OCI-LY1 (cell line): ENCODE measurements around the gene RPS6KA3.

Experiments used
- EZH2 ChIP-seq: fragments of 200-600 bp; sonication (generic), shearing (Covaris generic); IDR thresholded peaks from 2 replicates; pipeline ENCODE4 v1.8.0; 2017; ENCODE audit warnings: borderline replicate concordance, mixed run types, mild to moderate bottlenecking, antibody characterized with exemption, low read length, moderate library complexity, mixed read lengths
- TF ChIP-seq, protein P1 (sequence below): fragments of 200-600 bp; sonication (generic), shearing (Covaris generic); IDR thresholded peaks from 2 replicates; pipeline ENCODE4 v1.5.1; 2017; ENCODE audit warnings: mild to moderate bottlenecking, antibody characterized with exemption, low read length, moderate library complexity, mixed read lengths

DNA sequence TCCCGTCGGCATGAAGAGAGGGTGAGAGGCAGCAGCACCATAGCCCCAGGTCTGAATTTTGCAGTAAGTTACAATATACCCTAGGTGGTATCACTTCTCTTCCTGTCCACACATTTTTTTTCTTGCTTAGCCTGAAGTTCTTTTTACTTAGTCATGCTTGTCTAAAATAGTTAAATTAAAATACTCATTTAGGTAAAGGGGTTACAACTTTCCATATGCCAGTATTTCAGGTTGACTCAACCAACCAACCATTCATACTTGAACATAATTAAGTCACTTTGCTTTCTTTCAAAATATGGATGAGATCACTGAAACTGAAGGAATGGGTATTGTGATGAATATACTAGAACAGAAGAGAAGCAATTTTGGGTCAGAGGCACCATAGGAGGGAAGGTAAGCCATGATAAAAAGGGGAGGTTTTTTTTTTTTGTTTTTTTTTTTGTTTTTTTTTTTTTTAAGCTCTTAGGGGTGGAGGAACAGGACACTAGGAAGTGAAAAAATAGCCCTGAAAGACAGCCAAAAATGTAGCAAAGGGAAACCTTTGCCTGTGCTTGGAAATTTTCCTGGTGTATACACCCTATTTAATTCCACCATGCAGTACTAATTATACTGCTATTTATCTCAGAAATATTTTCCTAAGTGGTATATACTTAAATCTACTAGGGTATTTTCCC, 41.8 kb downstream of the RPS6KA3 start:
- TF ChIP-seq, protein P1, sequence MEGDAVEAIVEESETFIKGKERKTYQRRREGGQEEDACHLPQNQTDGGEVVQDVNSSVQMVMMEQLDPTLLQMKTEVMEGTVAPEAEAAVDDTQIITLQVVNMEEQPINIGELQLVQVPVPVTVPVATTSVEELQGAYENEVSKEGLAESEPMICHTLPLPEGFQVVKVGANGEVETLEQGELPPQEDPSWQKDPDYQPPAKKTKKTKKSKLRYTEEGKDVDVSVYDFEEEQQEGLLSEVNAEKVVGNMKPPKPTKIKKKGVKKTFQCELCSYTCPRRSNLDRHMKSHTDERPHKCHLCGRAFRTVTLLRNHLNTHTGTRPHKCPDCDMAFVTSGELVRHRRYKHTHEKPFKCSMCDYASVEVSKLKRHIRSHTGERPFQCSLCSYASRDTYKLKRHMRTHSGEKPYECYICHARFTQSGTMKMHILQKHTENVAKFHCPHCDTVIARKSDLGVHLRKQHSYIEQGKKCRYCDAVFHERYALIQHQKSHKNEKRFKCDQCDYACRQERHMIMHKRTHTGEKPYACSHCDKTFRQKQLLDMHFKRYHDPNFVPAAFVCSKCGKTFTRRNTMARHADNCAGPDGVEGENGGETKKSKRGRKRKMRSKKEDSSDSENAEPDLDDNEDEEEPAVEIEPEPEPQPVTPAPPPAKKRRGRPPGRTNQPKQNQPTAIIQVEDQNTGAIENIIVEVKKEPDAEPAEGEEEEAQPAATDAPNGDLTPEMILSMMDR, result no peak
- no peak for TF ChIP-seq EZH2
